ENCODE measurements around the gene VWDE. TPM values are rescaled to one million over a fixed set of nuclear protein-coding genes. Genes with fewer than 3 reads are reported as not detected.

VWDE gene
- total and polyA plus RNA-seq, 10 of the 15 experiments (the other 5 are each of a cell fraction or from before 2014, with no cell fraction given) = 0.74 to 2.1 (median 1.3) TPM

DNA sequence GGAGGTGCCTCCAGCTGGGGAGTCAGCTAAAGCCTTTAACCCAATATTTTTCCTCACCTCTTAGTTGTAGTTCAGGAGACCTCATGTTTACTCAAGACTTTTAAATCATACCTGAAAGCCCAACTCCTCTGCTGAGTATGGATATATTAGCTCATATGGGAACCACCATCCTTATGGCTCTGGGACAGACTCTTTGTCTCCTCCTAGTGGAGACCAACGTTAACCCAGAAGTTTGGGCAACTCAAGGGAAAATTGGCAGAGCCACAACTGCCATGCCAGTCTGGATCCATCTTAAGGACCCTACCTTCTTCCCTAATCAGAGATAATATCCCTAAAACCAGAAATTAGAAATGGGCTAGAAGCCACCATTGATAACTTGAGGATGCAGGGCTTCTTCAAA lies 111.8 kb downstream of the VWDE start:
- Histone ChIP-seq H3K4me1 (ENCODE audit: control insufficient read depth, insufficient read depth, low read length) (no peaks in the 10 kb centered on the region), H2AFZ (ENCODE audit: control insufficient read depth, low read depth, low read length) (no peak overlapping the region), H3K27ac (ENCODE audit: control insufficient read depth, insufficient read depth) (no peak overlapping the region), H3K4me2 (ENCODE audit: control insufficient read depth, insufficient read depth) (no peak overlapping the region), H3K4me3 (no peak overlapping the region), H4K20me1 (ENCODE audit: control insufficient read depth, insufficient read depth) (no peaks in the 10 kb centered on the region), H3K27me3 (replicated peaks in 1 of 2; ENCODE audit: control insufficient read depth in 2 of 2, insufficient read depth in 2 of 2, low read length in 1 of 2) (no peaks in the 10 kb centered on the region; a peak in 3 of 4 replicates), H3K9me3 (replicated peaks; ENCODE audit: control insufficient read depth, insufficient read depth, low read length) (peaks cover 3% of the 10 kb centered on the region; the same call in 1 of the 3 replicates), H3K9ac (ENCODE audit: control insufficient read depth, insufficient read depth, low read length) (no peak overlapping the region), H3K79me2 (ENCODE audit: control insufficient read depth, insufficient read depth, low read length) (no peaks in the 10 kb centered on the region), H3K36me3 (ENCODE audit: control insufficient read depth in 2 of 2, insufficient read depth in 2 of 2, low read length in 1 of 2) (no peaks in the 10 kb centered on the region)
- ATAC-seq = peak; percentile 67
- CTCF ChIA-PET = interaction anchor here (0.5 to 1.3 kb wide), 9 partner anchors 12 to 376 kb away, joined by 3 to 5 read pairs (median 4); no protein-coding TSS in a partner anchor
- BruUV-seq (replicated peaks) = no TSS peak
- in situ Hi-C loops (cut with MboI) (no loop called here), intact Hi-C loops (cut with micrococcal nuclease; ENCODE audit: unreplicated experiment) (no loop called here)
- TF ChIP-seq, protein P1, sequence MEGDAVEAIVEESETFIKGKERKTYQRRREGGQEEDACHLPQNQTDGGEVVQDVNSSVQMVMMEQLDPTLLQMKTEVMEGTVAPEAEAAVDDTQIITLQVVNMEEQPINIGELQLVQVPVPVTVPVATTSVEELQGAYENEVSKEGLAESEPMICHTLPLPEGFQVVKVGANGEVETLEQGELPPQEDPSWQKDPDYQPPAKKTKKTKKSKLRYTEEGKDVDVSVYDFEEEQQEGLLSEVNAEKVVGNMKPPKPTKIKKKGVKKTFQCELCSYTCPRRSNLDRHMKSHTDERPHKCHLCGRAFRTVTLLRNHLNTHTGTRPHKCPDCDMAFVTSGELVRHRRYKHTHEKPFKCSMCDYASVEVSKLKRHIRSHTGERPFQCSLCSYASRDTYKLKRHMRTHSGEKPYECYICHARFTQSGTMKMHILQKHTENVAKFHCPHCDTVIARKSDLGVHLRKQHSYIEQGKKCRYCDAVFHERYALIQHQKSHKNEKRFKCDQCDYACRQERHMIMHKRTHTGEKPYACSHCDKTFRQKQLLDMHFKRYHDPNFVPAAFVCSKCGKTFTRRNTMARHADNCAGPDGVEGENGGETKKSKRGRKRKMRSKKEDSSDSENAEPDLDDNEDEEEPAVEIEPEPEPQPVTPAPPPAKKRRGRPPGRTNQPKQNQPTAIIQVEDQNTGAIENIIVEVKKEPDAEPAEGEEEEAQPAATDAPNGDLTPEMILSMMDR (IDR thresholded peaks at IDR 0.05 in 2 of 3, conservative IDR thresholded peaks at IDR 0.05 in 1 of 3; ENCODE audit: control insufficient read depth in 2 of 3, extremely low read depth in 1 of 3, insufficient read depth in 1 of 3, low read depth in 3 of 3, low read length in 3 of 3) = peak; percentile 29 to 58 (median 45); a peak in 4 of 6 replicates
- TF ChIP-seq SMC3 (IDR thresholded peaks at IDR 0.05; ENCODE audit: borderline replicate concordance, low read length) (peak; percentile 50), LARP7 (IDR thresholded peaks at IDR 0.05) (no peak), RAD21 (IDR thresholded peaks at IDR 0.05; ENCODE audit: insufficient read depth, low read depth, low read length) (peak; percentile 52)
- POLR2A ChIA-PET = no interaction called here
- SMC1A ChIA-PET (ENCODE audit: uncharacterized antibody, unreplicated experiment) = interaction anchor here (0.6 to 1.6 kb wide), 7 partner anchors 12 to 229 kb away, joined by 3 to 6 read pairs (median 3); partner anchors contain the start of gene TMEM106B
- WGBS (ENCODE audit: insufficient coverage, insufficient replicate concordance, low lambda C conversion rate, missing lambda C conversion rate) = 4% methylated on average over 1 of the region's 1 CpG
- no peak for DNase-seq (ENCODE audit: low read depth, low spot score)
- no peak for FAIRE-seq
- RAD21 ChIA-PET (ENCODE audit: unreplicated experiment) = interaction anchor here (0.5 kb wide), 1 partner anchor 466 kb away, joined by 3 read pairs; no protein-coding TSS in a partner anchor

DNA sequence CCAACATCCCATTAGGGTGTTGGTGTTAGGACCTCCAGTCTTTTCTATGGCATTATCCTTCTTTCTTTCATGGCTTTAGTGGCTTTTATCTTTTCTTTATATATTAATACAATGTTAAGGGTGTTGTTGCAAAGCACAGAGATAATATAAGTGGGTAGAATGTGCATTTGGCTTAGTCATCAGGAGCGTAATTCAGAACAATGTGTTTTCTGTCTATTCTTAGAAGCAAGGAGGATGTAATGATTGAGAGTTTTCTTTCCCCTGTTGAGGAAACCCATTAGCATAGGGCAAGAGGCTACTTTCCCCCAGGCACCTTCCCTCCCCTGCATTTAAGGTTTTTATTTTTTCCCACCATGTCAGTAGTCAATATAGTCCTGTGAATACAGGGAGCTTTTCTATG lies 112.9 kb downstream of the VWDE start:
- RAD21 ChIA-PET (ENCODE audit: unreplicated experiment) = no interaction called here
- no peaks in the 10 kb centered on the region for H4K20me1 ChIP-seq (ENCODE audit: control insufficient read depth, insufficient read depth)
- no peaks in the 10 kb centered on the region for H3K4me1 ChIP-seq (ENCODE audit: control insufficient read depth, insufficient read depth, low read length)
- no peaks in the 10 kb centered on the region for H3K79me2 ChIP-seq (ENCODE audit: control insufficient read depth, insufficient read depth, low read length)
- H2AFZ ChIP-seq (ENCODE audit: control insufficient read depth, low read depth, low read length) = no peak overlapping the region
- 100% methylated on average over 1 of the region's 1 CpG for WGBS (ENCODE audit: insufficient coverage, insufficient replicate concordance, low lambda C conversion rate, missing lambda C conversion rate)
- H3K9me3 ChIP-seq (replicated peaks; ENCODE audit: control insufficient read depth, insufficient read depth, low read length) = peaks cover 3% of the 10 kb centered on the region; the same call in 1 of the 3 replicates
- CTCF ChIA-PET = interaction anchor here (0.5 to 1.1 kb wide), 2 partner anchors 13 to 193 kb away, joined by 3 to 4 read pairs; no protein-coding TSS in a partner anchor
- intact Hi-C loops (cut with micrococcal nuclease; ENCODE audit: unreplicated experiment) = no loop called here
- FAIRE-seq (no peak), DNase-seq (ENCODE audit: low read depth, low spot score) (no peak), ATAC-seq (no peak)
- no peak overlapping the region for H3K27ac ChIP-seq (ENCODE audit: control insufficient read depth, insufficient read depth)
- POLR2A ChIA-PET = no interaction called here
- no peaks in the 10 kb centered on the region for H3K36me3 ChIP-seq (ENCODE audit: control insufficient read depth in 2 of 2, insufficient read depth in 2 of 2, low read length in 1 of 2)
- in situ Hi-C loops (cut with MboI) = no loop called here
- no peak overlapping the region for H3K4me3 ChIP-seq
- no peak for TF ChIP-seq WRNIP1 (IDR thresholded peaks at IDR 0.05; ENCODE audit: borderline replicate concordance, low read depth, low read length)
- no peak for TF ChIP-seq RB1 (IDR thresholded peaks at IDR 0.05; ENCODE audit: borderline replicate concordance)
- H3K9ac ChIP-seq (ENCODE audit: control insufficient read depth, insufficient read depth, low read length) = no peak overlapping the region
- no peaks in the 10 kb centered on the region; a peak in 1 of 4 replicates for H3K27me3 ChIP-seq (replicated peaks in 1 of 2; ENCODE audit: control insufficient read depth in 2 of 2, insufficient read depth in 2 of 2, low read length in 1 of 2)
- SMC1A ChIA-PET (ENCODE audit: uncharacterized antibody, unreplicated experiment) = interaction anchor here (1.4 to 1.6 kb wide), 2 partner anchors 79 to 83 kb away, joined by 3 to 6 read pairs; partner anchors contain the start of gene TMEM106B
- BruUV-seq (replicated peaks) = no TSS peak
- H3K4me2 ChIP-seq (ENCODE audit: control insufficient read depth, insufficient read depth) = no peak overlapping the region

Data from GM12878 (cell line).